ENCODE results near the gene ZNF569. TPM values are rescaled to one million over a fixed set of nuclear protein-coding genes. Genes with fewer than 3 reads are reported as not detected.

Gene ZNF569
- total RNA-seq, 1 experiment from 2014 or later, result 3.8 TPM

Other genes starting within 250 kb of the ZNF569 start
- 7.1 and 8.4 TPM in 2 replicates for gene ZNF383, start 249.2 kb downstream of the ZNF569 start, total RNA-seq (2022)
- 5.6 and 6.3 TPM in 2 replicates for gene ZNF527, start 96.3 kb downstream of the ZNF569 start, total RNA-seq (2022)
- 2.9 and 3.3 TPM in 2 replicates for gene ZNF570, start 1.9 kb upstream of the ZNF569 start, total RNA-seq (2022)
- gene ZNF793, start 39.5 kb upstream of the ZNF569 start, total RNA-seq (2022), result not detected in 2 replicates
- 4.3 and 7.3 TPM in 2 replicates for gene ZNF571, start 127.3 kb upstream of the ZNF569 start, total RNA-seq (2022)
- gene ZNF540, start 127.4 kb upstream of the ZNF569 start, total RNA-seq (2022), result 0.42 and 1.7 TPM in 2 replicates
- gene ZFP30, start 188.0 kb upstream of the ZNF569 start, total RNA-seq (2022), result 10.4 and 11.5 TPM in 2 replicates

Data from Calu3 (cell line).